SK-N-SH (cell line): ENCODE measurements around the gene ITPA.

Source experiments
- CTCF ChIP-seq: fragments of 200-600 bp; sonication (generic); IDR thresholded peaks from 2 replicates; pipeline ENCODE4 v1.6.1; 2017; ENCODE audit warnings: antibody characterized with exemption, mild to moderate bottlenecking, moderate library complexity
- NFIC ChIP-seq: IDR thresholded peaks from 2 replicates; pipeline ENCODE4 v1.4.0; 2012; ENCODE audit warnings: borderline replicate concordance
- POLR2AphosphoS5 ChIP-seq: IDR thresholded peaks from 2 replicates; pipeline ENCODE4 v1.6.1; 2012; ENCODE audit warnings: low read depth, low read length
- REST ChIP-seq: IDR thresholded peaks from 2 replicates; pipeline ENCODE4 v1.6.1; 2012; ENCODE audit warnings: mild to moderate bottlenecking, low read depth, low read length, moderate library complexity
- RFX5 ChIP-seq: IDR thresholded peaks from 2 replicates; pipeline ENCODE4 v1.6.1; 2012; ENCODE audit warnings: mild to moderate bottlenecking, improper control_type of control experiment, low read length
- TAF1 ChIP-seq: IDR thresholded peaks from 2 replicates; pipeline ENCODE4 v1.6.1; 2012; ENCODE audit warnings: low read depth, mild to moderate bottlenecking, low read length, moderate library complexity, borderline replicate concordance
- TF ChIP-seq, protein P1 (sequence below): IDR thresholded peaks from 2 replicates; pipeline ENCODE4 v1.4.0; 2012; ENCODE audit warnings: low read depth

DNA sequence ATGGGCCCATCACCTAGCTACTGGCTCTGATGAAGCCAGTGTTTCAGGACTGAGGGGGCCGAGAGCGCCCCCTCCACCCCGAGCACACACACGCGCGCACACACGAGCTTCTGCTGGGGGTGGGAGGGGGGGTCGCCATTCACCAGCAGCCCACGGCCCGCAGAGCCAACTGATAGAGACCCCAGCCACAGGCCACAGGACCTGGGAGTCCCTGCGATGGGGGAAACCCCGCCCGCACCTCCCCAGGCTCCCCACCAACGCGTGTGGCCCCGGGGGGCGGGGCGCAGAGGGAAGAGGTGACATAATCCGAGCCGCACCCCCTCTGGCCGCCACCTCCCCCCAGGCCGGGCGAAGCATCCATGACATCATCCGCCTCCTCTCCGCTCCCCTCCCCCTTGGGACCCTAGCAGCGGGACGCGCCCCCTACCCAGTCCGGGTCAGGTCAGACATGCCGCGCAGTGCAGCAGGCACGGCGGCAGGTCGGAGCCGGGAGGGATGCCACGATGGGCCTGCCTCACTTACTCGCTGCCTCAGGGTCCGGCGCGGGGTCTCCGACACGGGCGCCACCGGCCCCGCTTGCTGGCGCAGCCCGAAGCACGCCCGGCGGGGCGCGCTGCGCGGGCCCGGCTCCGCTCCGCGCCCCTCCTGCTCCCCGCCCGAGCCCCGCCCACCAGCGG lies 36.2 kb upstream of the ITPA start, which contains the start of gene LZTS3:
- TF ChIP-seq CTCF (no peak), POLR2AphosphoS5 (peak; percentile 29; the same call in 1 of the 2 replicates), TAF1 (no peak), REST (no peak), RFX5 (no peak), NFIC (no peak)
- TF ChIP-seq, protein P1, sequence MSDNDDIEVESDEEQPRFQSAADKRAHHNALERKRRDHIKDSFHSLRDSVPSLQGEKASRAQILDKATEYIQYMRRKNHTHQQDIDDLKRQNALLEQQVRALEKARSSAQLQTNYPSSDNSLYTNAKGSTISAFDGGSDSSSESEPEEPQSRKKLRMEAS = peak; percentile 29; the same call in 1 of the 2 replicates
